GM23248 (cell line): ENCODE data around the gene WDSUB1.

Experiments
- EZH2 ChIP-seq: fragments of 200-600 bp; sonication (generic); IDR thresholded peaks from 2 replicates; pipeline ENCODE4 v1.6.1; 2018; ENCODE audit warnings: antibody characterized with exemption, mild to moderate bottlenecking; ENCODE audit not compliant: insufficient read depth, poor library complexity, severe bottlenecking
- EZH2phosphoT487 ChIP-seq: fragments of 200-600 bp; sonication (generic); IDR thresholded peaks from 2 replicates; pipeline ENCODE4 v1.6.1; 2018; ENCODE audit warnings: antibody characterized with exemption, moderate library complexity, mild to moderate bottlenecking, low read depth; ENCODE audit not compliant: insufficient read depth

GRCh38 chr2:159224061-159224813 is 62.3 kb downstream of the WDSUB1 start:
- TF ChIP-seq EZH2 (no peak), EZH2phosphoT487 (no peak)
